Thymus (tissue), 11 donors: ENCODE measurements around the gene CCDC12. TPM values are rescaled to one million over a fixed set of nuclear protein-coding genes. Genes with fewer than 3 reads are reported as not detected.

ENCODE experiments used
- DNase-seq, 9 donors: peaks; one replicate each; pipeline ENCODE4 v3.0.0-alpha.2; 2013; ENCODE audit warnings: low spot score in 9 of 9, low read depth in 6 of 9, missing footprints in 1 of 9
- H3K27ac ChIP-seq, 2 donors: one replicate each; pipeline ENCODE4 v1.5.1; 2013; ENCODE audit warnings: control low read depth in 1 of 2, low read depth in 1 of 2, low read length in 1 of 2, mild to moderate bottlenecking in 1 of 2, moderate library complexity in 1 of 2
- H3K27me3 ChIP-seq, 2 donors: one replicate each; pipeline ENCODE4 v1.5.1; 2013; ENCODE audit warnings: low read length in 1 of 2; ENCODE audit not compliant: control insufficient read depth in 2 of 2, insufficient read depth in 1 of 2
- H3K36me3 ChIP-seq, 2 donors: one replicate each; pipeline ENCODE4 v1.5.1; 2013; ENCODE audit warnings: low read length in 1 of 2, mild to moderate bottlenecking in 1 of 2, moderate library complexity in 1 of 2; ENCODE audit not compliant: control insufficient read depth in 2 of 2, insufficient read depth in 2 of 2
- H3K4me1 ChIP-seq, 2 donors: one replicate each; pipeline ENCODE4 v1.5.1; 2013; ENCODE audit warnings: low read length in 2 of 2; ENCODE audit not compliant: control insufficient read depth in 2 of 2, insufficient read depth in 2 of 2
- H3K4me3 ChIP-seq, 2 donors: one replicate each; pipeline ENCODE4 v1.5.1; 2013; ENCODE audit warnings: low read length in 2 of 2, control low read depth in 1 of 2, mild to moderate bottlenecking in 1 of 2
- H3K9me3 ChIP-seq, 2 donors: one replicate each; pipeline ENCODE4 v1.5.1; 2013; ENCODE audit warnings: low read length in 1 of 2, mild to moderate bottlenecking in 1 of 2; ENCODE audit not compliant: control insufficient read depth in 2 of 2, insufficient read depth in 1 of 2
- WGBS: extraction: QIAGEN DNeasy Blood & Tissue Kit; methylation state at CpG from one replicate; pipeline ENCODE4 v1.1.7; 2013; 5-methylcytosine and 5-hydroxymethylcytosine counted together
- polyA plus RNA-seq: library from polyadenylated mRNA; stranded (reverse); fragments of 200-250 nt; gene quantifications from one replicate; pipeline ENCODE4 v1.2.3, GENCODE V29; 2013
- total RNA-seq: library from RNA; stranded (reverse); fragments of 120-200 nt; gene quantifications from one replicate; pipeline ENCODE4 v1.2.4, GENCODE V29; 2013
- donor health status: healthy.

CCDC12 gene
- total and polyA plus RNA-seq, 2 donors = 47.4 to 83.9 TPM

DNA sequence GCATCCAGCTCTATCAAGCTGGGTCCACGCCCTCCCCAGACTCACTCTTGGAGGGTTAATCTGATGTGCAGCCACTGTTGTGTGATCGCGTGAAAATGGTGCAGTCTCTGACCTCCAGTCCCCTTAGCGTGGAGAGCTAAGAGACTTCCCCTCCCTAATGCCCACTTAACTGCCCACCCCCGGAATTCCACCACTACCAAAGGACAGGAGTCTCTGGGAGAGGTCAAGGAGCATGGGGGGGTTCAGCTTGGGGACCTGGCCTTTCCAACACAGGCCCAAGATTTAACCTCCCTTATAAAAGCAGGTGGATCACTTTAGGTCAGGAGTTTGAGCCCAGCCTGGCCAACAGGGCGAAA is 48.8 kb downstream of the CCDC12 start:
- H3K27me3 ChIP-seq = no peaks in the 10 kb centered on the region
- H3K9me3 ChIP-seq = peaks cover 0 to 17% of the 10 kb centered on the region in 2 donors
- peak overlapping the region in 1 of 2 donors; percentile 91 for H3K27ac ChIP-seq
- H3K4me1 ChIP-seq = peaks cover 18 to 64% of the 10 kb centered on the region in 2 donors
- H3K36me3 ChIP-seq = peaks cover 49 to 66% of the 10 kb centered on the region in 2 donors
- no peak overlapping the region for H3K4me3 ChIP-seq
- DNase-seq = no peak
- WGBS = 94% methylated on average over 6 of the region's 6 CpGs

DNA sequence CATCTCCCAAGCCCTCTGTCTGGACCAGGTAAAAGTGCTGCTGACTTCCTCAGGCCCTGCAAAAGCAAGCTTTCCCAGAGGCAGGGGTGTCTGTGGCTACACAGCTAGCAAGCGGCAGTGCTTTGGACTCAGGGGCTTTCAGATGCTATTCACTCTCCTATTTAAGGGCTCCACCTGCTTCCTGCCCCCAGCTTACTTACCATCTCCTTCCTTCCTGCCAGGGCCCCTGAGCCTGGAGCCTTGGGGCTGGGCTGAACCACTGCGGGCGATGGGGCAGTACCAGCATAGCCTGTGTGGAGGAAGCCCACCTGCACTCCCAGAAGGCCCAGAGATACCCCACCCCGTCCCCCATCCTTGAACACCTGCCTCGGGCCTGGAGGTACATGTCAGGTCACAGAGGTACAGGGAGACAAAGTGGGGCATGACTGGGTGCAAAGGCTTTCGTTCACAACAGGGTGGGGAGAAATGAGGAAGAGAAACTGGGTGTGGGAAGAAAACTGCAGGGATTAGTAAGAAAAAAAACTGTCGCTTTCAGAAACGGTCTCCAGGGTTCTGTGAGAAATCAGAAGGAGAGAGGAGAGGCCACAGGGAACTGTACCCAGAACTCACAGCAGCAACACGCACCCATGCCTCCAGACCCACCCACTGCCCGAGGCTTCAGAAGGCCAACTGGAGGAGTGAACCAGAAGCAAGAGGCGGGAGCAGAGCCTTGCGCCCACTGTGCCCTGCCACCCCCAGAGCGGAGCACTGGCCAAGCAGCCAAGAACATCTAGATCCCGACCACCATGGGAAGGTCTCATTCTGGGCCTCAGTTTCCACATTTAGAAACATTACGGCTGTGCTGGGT is 49.5 kb downstream of the CCDC12 start:
- Histone ChIP-seq H3K4me1 (peaks cover 15 to 58% of the 10 kb centered on the region in 2 donors), H3K9me3 (peaks cover 0 to 17% of the 10 kb centered on the region in 2 donors), H3K27me3 (no peaks in the 10 kb centered on the region), H3K27ac (peak overlapping the region; percentile 82 to 91), H3K4me3 (no peak overlapping the region), H3K36me3 (peaks cover 52 to 69% of the 10 kb centered on the region in 2 donors)
- DNase-seq = peak in 6 of 9 donors; percentile 21 to 77 (median 50)
- 35% methylated on average over 15 of the region's 15 CpGs for WGBS

GRCh38 chr3:46926447-46926846 is 50.1 kb downstream of the CCDC12 start:
- H3K4me3 ChIP-seq = no peak overlapping the region
- peak overlapping the region; percentile 82 to 91 for H3K27ac ChIP-seq
- 56% methylated on average over 6 of the region's 6 CpGs for WGBS
- peaks cover 58 to 74% of the 10 kb centered on the region in 2 donors for H3K36me3 ChIP-seq
- H3K4me1 ChIP-seq = peaks cover 13 to 52% of the 10 kb centered on the region in 2 donors
- peaks cover 0 to 17% of the 10 kb centered on the region in 2 donors for H3K9me3 ChIP-seq
- no peak for DNase-seq
- H3K27me3 ChIP-seq = no peaks in the 10 kb centered on the region

GRCh38 chr3:46926039-46926438 is 50.5 kb downstream of the CCDC12 start:
- Histone ChIP-seq H3K4me1 (peaks cover 11 to 47% of the 10 kb centered on the region in 2 donors), H3K36me3 (peaks cover 58 to 75% of the 10 kb centered on the region in 2 donors), H3K4me3 (no peak overlapping the region), H3K9me3 (peaks cover 0 to 17% of the 10 kb centered on the region in 2 donors), H3K27ac (peak overlapping the region in 1 of 2 donors; percentile 91), H3K27me3 (no peaks in the 10 kb centered on the region)
- 68% methylated on average over 6 of the region's 6 CpGs for WGBS
- no peak for DNase-seq

DNA sequence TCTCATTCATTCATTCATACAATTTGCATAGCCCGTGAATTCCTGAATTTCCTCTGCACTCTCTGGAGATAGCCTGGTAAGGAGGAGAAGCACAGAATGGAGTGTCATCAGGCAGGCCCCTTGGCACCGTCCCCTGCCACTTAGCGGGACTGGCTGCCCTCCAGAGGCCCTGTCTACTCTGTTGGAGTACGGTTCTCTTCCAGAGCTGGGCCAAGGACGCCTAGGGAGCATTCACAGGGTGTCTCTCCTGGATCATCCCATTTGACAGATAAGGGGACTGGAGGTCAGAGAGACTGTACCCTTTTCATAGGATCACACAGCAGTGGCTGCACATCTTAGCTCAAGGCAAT is 51.0 kb downstream of the CCDC12 start:
- H3K4me1 ChIP-seq = peaks cover 11 to 43% of the 10 kb centered on the region in 2 donors
- H3K4me3 ChIP-seq = no peak overlapping the region
- H3K27ac ChIP-seq = peak overlapping the region in 1 of 2 donors; percentile 91
- H3K27me3 ChIP-seq = no peaks in the 10 kb centered on the region
- no peak for DNase-seq
- H3K36me3 ChIP-seq = peaks cover 61 to 76% of the 10 kb centered on the region in 2 donors
- WGBS = 97% methylated on average over 5 of the region's 5 CpGs
- H3K9me3 ChIP-seq = peaks cover 0 to 17% of the 10 kb centered on the region in 2 donors

DNA sequence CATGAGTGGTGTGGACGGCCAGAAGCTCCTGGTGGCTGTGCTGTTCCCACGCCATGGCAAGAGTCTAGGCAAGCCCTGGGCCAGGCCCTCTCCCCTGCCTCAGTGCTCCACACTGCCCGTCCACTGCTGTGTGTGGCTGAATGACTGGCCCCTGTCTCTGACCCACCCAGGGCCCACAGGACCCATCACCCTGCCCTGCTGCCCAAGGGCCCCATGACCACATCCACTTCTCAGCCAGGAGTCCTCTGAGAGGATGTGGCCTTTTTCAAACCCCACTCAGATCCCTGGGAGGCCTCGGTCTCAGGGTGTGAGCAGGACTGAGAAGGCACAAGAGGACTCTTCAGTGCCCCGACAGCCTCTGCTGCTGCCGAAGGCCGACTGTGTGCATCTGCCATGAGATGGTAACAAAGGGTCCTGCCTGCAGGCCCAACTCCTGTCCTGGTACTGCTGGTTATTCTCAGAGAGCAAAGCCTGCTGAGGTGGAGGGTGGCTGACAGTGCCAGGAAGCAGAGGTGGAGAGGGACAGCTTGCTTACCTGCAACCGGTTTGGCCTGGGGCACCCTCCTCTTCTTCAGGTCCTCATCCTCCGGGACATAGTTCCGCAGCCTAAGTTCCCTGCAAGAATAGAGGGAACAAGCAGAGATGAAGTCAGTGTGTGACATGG is 51.5 kb downstream of the CCDC12 start:
- Histone ChIP-seq H3K4me1 (peaks cover 11 to 38% of the 10 kb centered on the region in 2 donors), H3K9me3 (peaks cover 0 to 17% of the 10 kb centered on the region in 2 donors), H3K4me3 (no peak overlapping the region), H3K27me3 (no peaks in the 10 kb centered on the region), H3K36me3 (peaks cover 66 to 81% of the 10 kb centered on the region in 2 donors), H3K27ac (no peak overlapping the region)
- no peak for DNase-seq
- WGBS = 97% methylated on average over 10 of the region's 10 CpGs

- DNase-seq = peak in 3 of 9 donors; percentile 44 to 66 (median 48)
- 75% methylated on average over 11 of the region's 11 CpGs for WGBS
Measured at GRCh38 chr3:46923559-46924350, 52.8 kb downstream of the CCDC12 start.

DNA sequence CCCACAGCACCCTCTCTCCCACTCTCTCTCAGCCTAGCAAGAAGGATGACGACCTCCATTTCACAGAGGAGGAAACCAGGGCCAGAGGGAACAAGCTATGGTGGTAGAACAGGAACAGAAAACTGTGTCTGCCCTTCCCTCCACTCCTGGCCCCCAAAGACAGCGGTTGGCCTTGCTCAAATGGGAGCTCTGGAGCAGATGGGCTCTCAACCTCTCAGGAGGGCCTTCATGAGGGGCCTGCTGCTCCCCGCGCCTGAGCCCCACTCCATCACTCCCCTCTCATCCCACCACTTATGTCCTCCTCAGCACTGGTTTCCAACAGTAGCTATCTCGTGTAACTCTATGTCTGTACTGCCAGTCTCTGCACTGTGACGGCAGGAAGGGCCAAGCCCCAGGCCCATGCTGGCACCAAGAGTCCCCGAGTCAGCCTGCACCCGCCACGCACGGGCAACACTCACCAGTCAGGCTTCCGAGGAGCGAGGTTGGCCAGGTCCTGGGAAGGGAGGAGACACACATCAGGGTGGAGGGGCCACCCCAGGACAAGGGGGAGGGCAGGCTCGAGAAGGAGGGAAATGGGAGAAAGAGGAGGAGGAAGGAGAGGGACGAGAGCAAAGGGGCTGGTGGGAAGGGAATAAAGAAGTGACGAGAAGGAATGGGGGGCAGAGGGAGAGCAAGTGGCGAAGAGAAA is 53.5 kb downstream of the CCDC12 start:
- 98% methylated on average over 16 of the region's 16 CpGs for WGBS
- Histone ChIP-seq H3K36me3 (peaks cover 84 to 87% of the 10 kb centered on the region in 2 donors), H3K4me3 (no peak overlapping the region), H3K4me1 (peaks cover 11 to 36% of the 10 kb centered on the region in 2 donors), H3K9me3 (peaks cover 0 to 8% of the 10 kb centered on the region in 2 donors), H3K27ac (no peak overlapping the region), H3K27me3 (no peaks in the 10 kb centered on the region)
- DNase-seq = no peak

More at GRCh38 chr3:46923559-46924350, 52.8 kb downstream of the CCDC12 start:
- Histone ChIP-seq H3K4me3 (no peak overlapping the region), H3K9me3 (peaks cover 0 to 12% of the 10 kb centered on the region in 2 donors), H3K36me3 (peaks cover 76 to 89% of the 10 kb centered on the region in 2 donors), H3K4me1 (peaks cover 11 to 38% of the 10 kb centered on the region in 2 donors), H3K27ac (no peak overlapping the region), H3K27me3 (no peaks in the 10 kb centered on the region)
